ENCODE data around the gene GAPVD1. TPM values are rescaled to one million over a fixed set of nuclear protein-coding genes. Genes with fewer than 3 reads are reported as not detected.

The GAPVD1 gene
- total and polyA plus RNA-seq, 2 of the 13 experiments (the other 11 are each of a cell fraction or from before 2014, with no cell fraction given): 11.1 to 33.2 TPM

GRCh38 chr9:125370786-125371185 is 109.2 kb downstream of the GAPVD1 start:
- Histone ChIP-seq H3K36me3 (replicated peaks in 1 of 2; ENCODE audit: control insufficient read depth in 1 of 2, insufficient read depth in 2 of 2, low read length in 2 of 2) (no peaks in the 10 kb centered on the region), H3K4me2 (ENCODE audit: low read depth, low read length) (no peak overlapping the region), H3K4me1 (ENCODE audit: insufficient read depth, low read length) (peaks cover 39% of the 10 kb centered on the region), H3K9me3 (ENCODE audit: low read length) (no peaks in the 10 kb centered on the region), H3K27me3 (ENCODE audit: control insufficient read depth in 1 of 2, insufficient read depth in 2 of 2, low read length in 2 of 2) (no peaks in the 10 kb centered on the region), H2AFZ (ENCODE audit: low read length) (no peak overlapping the region), H3K9ac (ENCODE audit: insufficient read depth, low read depth, low read length) (no peak overlapping the region), H3K79me2 (ENCODE audit: insufficient read depth, low read length) (no peaks in the 10 kb centered on the region), H3K4me3 (replicated peaks in 1 of 3; ENCODE audit: insufficient read depth in 1 of 3, low read depth in 2 of 3, low read length in 3 of 3) (no peak overlapping the region), H3K27ac (ENCODE audit: extremely low read length, insufficient read depth, low read length) (no peak overlapping the region), H4K20me1 (ENCODE audit: insufficient read depth, low read length) (no peaks in the 10 kb centered on the region)
- BruUV-seq (replicated peaks): no TSS peak
- DNase-seq (ENCODE audit: low spot score) (no peak), FAIRE-seq (no peak), ATAC-seq (no peak)
- no peak for TF ChIP-seq ONECUT2 (CRISPR knock-in tag; IDR thresholded peaks at IDR 0.05)
- TF ChIP-seq ZNF687 (CRISPR knock-in tag; IDR thresholded peaks at IDR 0.05): 0 out of 2 replicates have a peak, but pooled peaks have one; percentile 12
- ChIA-PET CTCF (ENCODE audit: low intra/inter-chr PET ratio, low total read pairs) (no interaction called here), POLR2A (no interaction called here)
- in situ Hi-C loops (cut with HindIII; ENCODE audit: extremely low pct_ligation_motif_present, low pct_unique_long_range_greater_than_20kb): loop anchor here (5.0 to 10.0 kb wide), 2 partner anchors 113 to 596 kb away; partner anchors contain the start of genes NR6A1 and OLFML2A
- WGBS (ENCODE audit: low lambda C conversion rate): 92% methylated on average over 8 of the region's 8 CpGs
- intact Hi-C loops (cut with micrococcal nuclease; ENCODE audit: unreplicated experiment): loop anchor here (10.0 kb wide), 1 partner anchor 596 kb away; the partner anchor contains the start of genes NR6A1 and OLFML2A
